H1 (cell line): ENCODE results near the gene DMRT1.

Experiments used
- CHD2 ChIP-seq: IDR thresholded peaks from 2 replicates; pipeline ENCODE4 v1.6.1; 2012; ENCODE audit warnings: low read length, improper control_type of control experiment
- CTCF ChIP-seq, 3 experiments: IDR thresholded peaks; 1 replicate in 2 of 3; 2 replicates in 1 of 3; pipeline versions ENCODE4 v1.5.1 to v1.6.1; 2011; ENCODE audit warnings: low read length in 3 of 3, mild to moderate bottlenecking in 3 of 3, inconsistent platforms in 2 of 3, low read depth in 1 of 3, moderate library complexity in 1 of 3; ENCODE audit not compliant: insufficient read depth in 1 of 3; ENCODE audit errors: control extremely low read depth in 1 of 3
- EGR1 ChIP-seq: IDR thresholded peaks from 2 replicates; pipeline ENCODE4 v1.6.1; 2011; ENCODE audit warnings: low read depth, low read length, borderline replicate concordance
- EP300 ChIP-seq, 2 experiments: IDR thresholded peaks; 1 replicate in 1 of 2; 2 replicates in 1 of 2; pipeline ENCODE4 v1.6.1; 2011 to 2012; ENCODE audit warnings: low read depth in 2 of 2, low read length in 2 of 2, mild to moderate bottlenecking in 2 of 2, borderline replicate concordance in 1 of 2, inconsistent platforms in 1 of 2, moderate library complexity in 1 of 2
- EZH2 ChIP-seq: fragments of 200-600 bp; sonication (generic); IDR thresholded peaks from 2 replicates; pipeline ENCODE4 v1.7.1; 2012; ENCODE audit warnings: low read depth, mild to moderate bottlenecking, moderate library complexity, low read length, inconsistent platforms; ENCODE audit not compliant: severe bottlenecking
- GABPA ChIP-seq: IDR thresholded peaks from 2 replicates; pipeline ENCODE4 v1.6.1; 2011; ENCODE audit warnings: mild to moderate bottlenecking, low read length, moderate library complexity, borderline replicate concordance; ENCODE audit not compliant: insufficient read depth
- GTF2F1 ChIP-seq: IDR thresholded peaks from 2 replicates; pipeline ENCODE4 v1.6.1; 2012; ENCODE audit warnings: low read depth, low read length, improper control_type of control experiment, borderline replicate concordance
- KDM5A ChIP-seq: fragments of 200-600 bp; IDR thresholded peaks from 2 replicates; pipeline ENCODE4 v1.7.1; 2012; ENCODE audit warnings: mild to moderate bottlenecking, low read length, inconsistent platforms, mixed read lengths
- MAX ChIP-seq: IDR thresholded peaks from 2 replicates; pipeline ENCODE4 v1.6.1; 2012; ENCODE audit warnings: inconsistent platforms
- POLR2AphosphoS5 ChIP-seq: IDR thresholded peaks from 2 replicates; pipeline ENCODE4 v1.6.1; 2011; ENCODE audit warnings: low read depth, low read length
- SP4 ChIP-seq: IDR thresholded peaks from 2 replicates; pipeline ENCODE4 v1.6.1; 2012; ENCODE audit warnings: low read length, inconsistent platforms
- TAF1 ChIP-seq: IDR thresholded peaks from 2 replicates; pipeline ENCODE4 v1.6.1; 2011; ENCODE audit warnings: mild to moderate bottlenecking, low read depth, low read length
- USF2 ChIP-seq: IDR thresholded peaks from 2 replicates; pipeline ENCODE4 v1.6.1; 2011; ENCODE audit warnings: low read length, improper control_type of control experiment

GRCh38 chr9:1014640-1015039, 173.1 kb downstream of the DMRT1 start:
- TF ChIP-seq CTCF (IDR thresholded peaks at IDR 0.05; ENCODE audit: control extremely low read depth in 1 of 3, insufficient read depth in 1 of 3, low read depth in 1 of 3, low read length in 3 of 3) (no peak), EP300 (IDR thresholded peaks at IDR 0.05; ENCODE audit: borderline replicate concordance in 1 of 2, low read depth in 2 of 2, low read length in 2 of 2) (no peak), USF2 (no peak), CHD2 (no peak), MAX (no peak), SP4 (no peak), EGR1 (no peak), TAF1 (no peak), KDM5A (no peak), EZH2 (no peak), GABPA (no peak), POLR2AphosphoS5 (no peak), GTF2F1 (no peak)
